Measurements from ENCODE around the gene RPH3AL.

The RPH3AL gene

DNA sequence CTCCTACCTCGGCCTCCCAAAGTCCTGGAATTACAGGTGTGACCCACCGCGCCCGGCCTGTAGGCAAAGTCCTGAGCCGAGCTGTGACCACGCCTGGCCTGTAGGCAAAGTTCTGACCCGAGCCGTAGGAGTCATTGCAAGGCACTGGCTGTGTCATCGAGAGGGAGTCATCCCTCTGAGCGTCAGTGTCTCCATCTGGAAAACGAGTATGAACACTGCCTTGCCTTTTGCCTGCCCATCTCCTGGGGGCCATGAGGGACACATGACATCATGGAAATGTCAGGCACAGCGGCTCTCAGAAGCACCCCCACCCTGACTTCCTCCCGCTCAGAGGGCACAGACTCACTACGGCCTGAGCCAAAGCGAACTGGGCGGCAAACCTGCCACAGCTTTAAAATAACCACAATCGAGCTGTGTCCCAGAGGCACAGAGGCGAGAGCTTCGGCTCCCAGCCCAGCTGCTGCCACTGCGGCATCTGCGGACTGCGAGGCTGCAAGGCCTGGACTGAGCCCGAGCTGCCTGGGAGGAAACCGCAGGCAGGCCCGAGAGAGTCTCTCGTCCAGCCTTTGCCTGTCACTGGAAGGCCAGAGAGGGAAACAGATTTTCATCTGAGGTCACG, 50.8 kb downstream of the RPH3AL start:
- FAIRE-seq (no peak), DNase-seq (ENCODE audit: insufficient read length, low spot score) (no peak)
- TF ChIP-seq, protein P1, sequence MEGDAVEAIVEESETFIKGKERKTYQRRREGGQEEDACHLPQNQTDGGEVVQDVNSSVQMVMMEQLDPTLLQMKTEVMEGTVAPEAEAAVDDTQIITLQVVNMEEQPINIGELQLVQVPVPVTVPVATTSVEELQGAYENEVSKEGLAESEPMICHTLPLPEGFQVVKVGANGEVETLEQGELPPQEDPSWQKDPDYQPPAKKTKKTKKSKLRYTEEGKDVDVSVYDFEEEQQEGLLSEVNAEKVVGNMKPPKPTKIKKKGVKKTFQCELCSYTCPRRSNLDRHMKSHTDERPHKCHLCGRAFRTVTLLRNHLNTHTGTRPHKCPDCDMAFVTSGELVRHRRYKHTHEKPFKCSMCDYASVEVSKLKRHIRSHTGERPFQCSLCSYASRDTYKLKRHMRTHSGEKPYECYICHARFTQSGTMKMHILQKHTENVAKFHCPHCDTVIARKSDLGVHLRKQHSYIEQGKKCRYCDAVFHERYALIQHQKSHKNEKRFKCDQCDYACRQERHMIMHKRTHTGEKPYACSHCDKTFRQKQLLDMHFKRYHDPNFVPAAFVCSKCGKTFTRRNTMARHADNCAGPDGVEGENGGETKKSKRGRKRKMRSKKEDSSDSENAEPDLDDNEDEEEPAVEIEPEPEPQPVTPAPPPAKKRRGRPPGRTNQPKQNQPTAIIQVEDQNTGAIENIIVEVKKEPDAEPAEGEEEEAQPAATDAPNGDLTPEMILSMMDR (IDR thresholded peaks at IDR 0.05; ENCODE audit: insufficient read depth, missing control alignments), result no peak

DNA sequence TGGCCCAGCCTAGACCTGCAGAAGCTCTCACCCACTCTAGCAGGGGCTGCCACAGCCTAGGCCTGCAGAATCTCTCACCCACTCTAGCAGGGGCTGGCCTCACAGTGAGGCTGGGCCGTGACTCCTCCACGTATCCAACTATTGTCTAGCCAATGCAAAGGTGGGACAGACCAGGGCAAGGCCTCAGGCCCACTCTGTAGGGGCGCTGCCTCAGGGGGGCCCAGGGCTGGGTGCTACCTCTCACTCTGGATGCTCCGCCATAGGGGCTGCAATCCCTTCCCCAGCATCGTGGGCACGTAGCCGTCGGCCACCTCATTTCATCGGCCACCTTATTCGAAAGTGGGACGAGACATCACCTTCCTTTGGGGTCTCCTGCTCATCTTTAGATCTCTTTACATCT, 51.7 kb downstream of the RPH3AL start:
- no peak for DNase-seq (ENCODE audit: insufficient read length, low spot score)
- TF ChIP-seq, protein P1 (IDR thresholded peaks at IDR 0.05; ENCODE audit: insufficient read depth, missing control alignments), result no peak
- no peak for FAIRE-seq

DNA sequence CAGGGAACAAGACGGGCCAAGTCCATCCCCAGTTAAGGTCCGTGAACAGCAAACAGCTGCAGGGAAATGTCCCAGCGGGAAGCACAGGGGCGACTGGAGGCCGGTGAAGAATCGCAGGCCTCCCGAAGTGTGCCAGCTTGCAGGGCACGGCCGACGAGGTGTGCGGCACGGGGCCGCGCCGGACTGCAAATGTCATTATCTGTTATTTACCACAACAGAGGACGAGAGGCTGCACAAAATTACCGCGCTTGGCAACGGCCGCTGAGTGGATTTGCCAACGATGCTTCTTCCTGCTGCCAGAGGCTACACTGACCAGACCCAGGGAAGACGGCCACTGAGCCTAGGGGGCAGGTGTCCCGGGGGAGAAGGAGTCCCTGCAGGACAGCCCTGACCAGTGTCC, 53.1 kb downstream of the RPH3AL start:
- FAIRE-seq (no peak), DNase-seq (ENCODE audit: insufficient read length, low spot score) (no peak)
- TF ChIP-seq, protein P1 (IDR thresholded peaks at IDR 0.05; ENCODE audit: insufficient read depth, missing control alignments), result no peak

DNA sequence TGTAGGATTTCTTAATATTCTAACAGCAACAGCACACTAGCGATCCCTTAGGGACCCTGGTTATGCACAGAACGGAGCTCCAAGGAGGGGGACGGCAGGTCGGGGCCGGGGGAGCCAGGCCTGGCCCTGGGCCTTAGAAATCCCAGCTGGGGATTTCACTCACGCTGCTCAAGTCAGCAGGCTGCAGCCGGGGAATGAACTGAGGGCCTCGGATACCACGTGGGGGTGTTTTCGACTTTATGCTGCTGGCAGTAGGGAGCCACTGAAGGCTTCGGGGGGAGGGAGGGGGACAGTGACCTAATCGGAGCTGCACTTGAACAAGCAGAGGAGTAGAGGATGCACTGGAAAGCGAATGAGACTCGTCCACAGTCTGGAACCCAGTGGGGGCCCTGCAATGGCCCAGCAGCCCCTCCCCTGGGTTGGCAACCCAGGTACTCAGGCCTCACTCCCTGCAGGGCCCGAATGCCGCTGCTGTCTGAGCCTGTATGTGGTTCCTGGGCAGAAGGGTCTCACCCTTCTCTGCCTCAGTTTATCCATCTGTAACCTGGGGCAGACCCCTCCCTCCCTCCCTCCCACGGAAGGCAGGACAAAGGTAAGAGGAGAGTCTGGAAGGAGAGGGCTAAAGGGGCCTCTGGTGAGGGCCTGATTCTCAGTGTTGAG, 53.7 kb downstream of the RPH3AL start:
- TF ChIP-seq, protein P1 (IDR thresholded peaks at IDR 0.05; ENCODE audit: insufficient read depth, missing control alignments), result no peak
- DNase-seq (ENCODE audit: insufficient read length, low spot score) (no peak), FAIRE-seq (no peak)

DNA sequence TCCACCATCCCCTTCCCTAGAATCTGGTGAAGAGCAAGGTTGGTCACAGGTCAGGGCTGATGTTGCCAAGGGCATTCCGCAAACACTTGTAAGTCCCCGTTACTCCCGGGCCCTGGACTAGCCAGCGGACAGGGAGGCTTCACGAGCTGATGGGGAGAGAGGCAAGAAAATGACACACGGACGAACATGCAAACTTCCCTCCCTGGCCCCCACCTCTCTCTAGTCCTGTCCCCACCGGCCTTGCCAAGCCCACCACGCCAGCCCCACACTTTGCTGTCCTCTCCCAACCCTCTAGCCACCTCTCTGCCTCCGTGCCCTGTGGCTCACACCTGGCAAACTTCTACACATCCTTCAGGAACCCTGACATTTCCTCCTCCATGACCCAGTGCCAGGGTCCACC, 54.8 kb downstream of the RPH3AL start:
- TF ChIP-seq, protein P1 (IDR thresholded peaks at IDR 0.05; ENCODE audit: insufficient read depth, missing control alignments), result no peak
- DNase-seq (ENCODE audit: insufficient read length, low spot score) (no peak), FAIRE-seq (no peak)

DNA sequence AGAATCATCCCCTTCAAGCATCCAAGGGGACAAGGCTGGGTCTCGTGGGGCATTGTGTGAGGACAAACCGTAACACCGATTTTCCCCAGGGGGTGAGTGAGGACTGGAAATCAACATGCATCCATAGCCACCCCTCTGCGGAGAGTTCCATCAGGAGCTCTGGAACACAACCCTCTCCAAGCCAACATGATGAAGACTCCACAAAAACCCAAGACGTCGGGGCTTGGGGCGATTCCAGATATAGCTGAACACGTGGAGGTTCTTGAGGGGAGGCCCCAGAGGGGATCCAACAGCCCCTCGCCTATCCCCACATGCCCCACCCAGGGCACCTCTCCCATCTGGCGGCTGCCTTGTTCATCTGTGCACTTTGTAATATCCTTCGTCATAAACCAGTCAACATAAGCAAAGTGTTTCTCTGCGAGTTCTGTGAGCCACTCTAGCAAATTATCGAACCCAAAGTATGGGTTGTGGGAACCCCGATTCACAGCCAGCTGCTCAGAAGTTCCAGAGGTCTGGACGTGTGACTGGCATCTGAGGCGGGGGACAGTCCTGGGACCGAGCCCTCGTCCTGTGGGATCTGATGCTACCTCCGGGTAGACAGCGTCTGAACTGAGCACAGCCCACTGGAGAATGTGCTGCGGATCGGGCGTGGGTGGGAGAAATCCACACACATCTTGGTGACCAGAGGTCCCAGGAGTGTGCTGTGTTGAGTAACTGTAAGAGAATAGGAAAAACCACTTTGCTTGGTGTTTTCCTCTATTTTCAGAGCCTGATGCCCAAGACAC, 55.5 kb downstream of the RPH3AL start:
- no peak for DNase-seq (ENCODE audit: insufficient read length, low spot score)
- TF ChIP-seq, protein P1 (IDR thresholded peaks at IDR 0.05; ENCODE audit: insufficient read depth, missing control alignments), result no peak
- FAIRE-seq, result no peak
